Kidney capillary endothelial cell (primary cell): ENCODE measurements around the gene LDLRAD4.
A peak's percentile ranks its signal among the peaks of the same experiment; 100 is the strongest.
"Not testable (repeated sequence)": the region's sequence is repeated elsewhere in the genome, so short reads cannot be mapped to it uniquely, and the experiment has no call there.

Experiments used
- DNase-seq: peaks from one replicate; pipeline ENCODE4 v3.0.0-alpha.2; 2018; ENCODE audit warnings: low spot score

LDLRAD4 gene

GRCh38 chr18:13246591-13246990, 28.0 kb downstream of the LDLRAD4 start:
- DNase-seq = no peak

GRCh38 chr18:13247506-13247905, 28.9 kb downstream of the LDLRAD4 start:
- DNase-seq = no peak

GRCh38 chr18:13252686-13253410, 34.3 kb downstream of the LDLRAD4 start:
- no peak for DNase-seq

GRCh38 chr18:13253786-13254688, 35.5 kb downstream of the LDLRAD4 start:
- no peak for DNase-seq

GRCh38 chr18:13254971-13255927, 36.7 kb downstream of the LDLRAD4 start:
- no peak for DNase-seq

GRCh38 chr18:13256444-13257305, 38.1 kb downstream of the LDLRAD4 start:
- DNase-seq = no peak

GRCh38 chr18:13257361-13257980, 38.9 kb downstream of the LDLRAD4 start:
- no peak for DNase-seq

GRCh38 chr18:13258921-13259320, 40.4 kb downstream of the LDLRAD4 start:
- DNase-seq = peak; percentile 22

GRCh38 chr18:13259701-13260100, 41.1 kb downstream of the LDLRAD4 start:
- no peak for DNase-seq

GRCh38 chr18:13260197-13260934, 41.8 kb downstream of the LDLRAD4 start:
- peak; percentile 74 for DNase-seq

- DNase-seq = no peak
Measured at GRCh38 chr18:13260935-13261640, 42.5 kb downstream of the LDLRAD4 start.

GRCh38 chr18:13261661-13262357, 43.2 kb downstream of the LDLRAD4 start:
- DNase-seq = no peak

- not testable (repeated sequence) for DNase-seq
Measured at GRCh38 chr18:13262358-13262680, 43.8 kb downstream of the LDLRAD4 start.

GRCh38 chr18:13262839-13263691, 44.5 kb downstream of the LDLRAD4 start:
- DNase-seq = no peak

- no peak for DNase-seq
Measured at GRCh38 chr18:13264091-13265007, 45.8 kb downstream of the LDLRAD4 start.

GRCh38 chr18:13265008-13265910, 46.7 kb downstream of the LDLRAD4 start:
- DNase-seq = no peak
